ENCODE results near the gene NEU2.
"Not testable (repeated sequence)": the region's sequence is repeated elsewhere in the genome, so short reads cannot be mapped to it uniquely, and the experiment has no call there.

Gene NEU2

DNA sequence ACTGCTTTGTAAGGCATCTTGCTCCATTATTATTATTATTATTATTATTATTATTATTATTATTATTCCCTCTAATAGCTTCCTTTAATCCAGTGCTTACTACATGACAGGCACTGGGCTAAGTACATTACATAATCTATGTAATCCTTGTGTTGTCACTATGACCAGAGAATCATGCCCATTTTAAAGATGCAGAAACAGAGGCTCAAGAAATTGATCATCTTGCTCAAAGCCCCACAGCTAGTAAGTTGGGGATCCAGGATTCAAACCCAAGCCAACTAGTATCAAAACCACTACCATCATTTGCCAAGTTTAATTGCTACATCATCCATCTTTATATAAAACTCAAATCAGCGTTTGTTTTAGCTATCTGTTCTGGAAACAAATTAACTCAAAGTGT is 18.8 kb upstream of the NEU2 start:
- no peak for TF ChIP-seq CTCF (IDR thresholded peaks at IDR 0.05; ENCODE audit: extremely low read depth, insufficient read depth, missing control alignments)
- no peak for DNase-seq (ENCODE audit: low spot score)
- in situ Hi-C loops (cut with MboI; ENCODE audit: low pct_unique_long_range_greater_than_20kb, low sequenced_read_pairs, unreplicated experiment): no loop called here

- no peak for TF ChIP-seq CTCF (IDR thresholded peaks at IDR 0.05; ENCODE audit: extremely low read depth, insufficient read depth, missing control alignments)
- no peak for DNase-seq (ENCODE audit: low spot score)
- in situ Hi-C loops (cut with MboI; ENCODE audit: low pct_unique_long_range_greater_than_20kb, low sequenced_read_pairs, unreplicated experiment): no loop called here
These were observed 17.3 kb upstream of the NEU2 start for GRCh38 chr2:233015019-233015645.

- TF ChIP-seq CTCF (IDR thresholded peaks at IDR 0.05; ENCODE audit: extremely low read depth, insufficient read depth, missing control alignments): no peak
- in situ Hi-C loops (cut with MboI; ENCODE audit: low pct_unique_long_range_greater_than_20kb, low sequenced_read_pairs, unreplicated experiment): no loop called here
- no peak for DNase-seq (ENCODE audit: low spot score)
These were observed 14.5 kb upstream of the NEU2 start for GRCh38 chr2:233017947-233018346.

GRCh38 chr2:233019610-233020009 is 12.9 kb upstream of the NEU2 start:
- in situ Hi-C loops (cut with MboI; ENCODE audit: low pct_unique_long_range_greater_than_20kb, low sequenced_read_pairs, unreplicated experiment); DNase-seq (ENCODE audit: low spot score): not testable (repeated sequence)

DNA sequence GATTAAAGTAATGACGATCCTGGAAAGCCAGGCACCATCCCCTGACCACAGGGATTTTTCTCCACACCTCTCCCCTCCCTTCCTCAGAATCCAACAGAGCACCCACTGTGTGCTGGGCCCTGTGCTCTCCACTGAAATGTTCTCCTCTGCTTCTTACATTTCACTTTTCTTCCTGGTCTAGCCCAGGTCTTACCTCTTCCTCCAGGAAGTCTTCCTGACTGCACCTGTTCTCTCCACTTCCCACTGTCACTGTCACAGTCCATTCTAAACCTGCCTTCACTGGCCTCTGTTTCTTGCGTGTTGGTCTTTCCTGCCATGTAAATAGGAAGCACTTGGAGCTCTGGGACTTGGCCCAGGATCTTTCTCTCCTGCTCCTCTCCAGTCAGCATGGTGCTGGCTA is 12.0 kb upstream of the NEU2 start:
- DNase-seq (ENCODE audit: low spot score): no peak
- in situ Hi-C loops (cut with MboI; ENCODE audit: low pct_unique_long_range_greater_than_20kb, low sequenced_read_pairs, unreplicated experiment): no loop called here
- no peak for TF ChIP-seq CTCF (IDR thresholded peaks at IDR 0.05; ENCODE audit: extremely low read depth, insufficient read depth, missing control alignments)

GRCh38 chr2:233021771-233022170 is 10.7 kb upstream of the NEU2 start:
- DNase-seq (ENCODE audit: low spot score): no peak
- TF ChIP-seq CTCF (IDR thresholded peaks at IDR 0.05; ENCODE audit: extremely low read depth, insufficient read depth, missing control alignments): no peak
- in situ Hi-C loops (cut with MboI; ENCODE audit: low pct_unique_long_range_greater_than_20kb, low sequenced_read_pairs, unreplicated experiment): no loop called here

- no peak for TF ChIP-seq CTCF (IDR thresholded peaks at IDR 0.05; ENCODE audit: extremely low read depth, insufficient read depth, missing control alignments)
- DNase-seq (ENCODE audit: low spot score): no peak
- in situ Hi-C loops (cut with MboI; ENCODE audit: low pct_unique_long_range_greater_than_20kb, low sequenced_read_pairs, unreplicated experiment): no loop called here
These were observed 9.9 kb upstream of the NEU2 start for GRCh38 chr2:233022561-233022960.

Data from GM13977 (cell line).